ENCODE measurements around the gene PDE4B. TPM values are rescaled to one million over a fixed set of nuclear protein-coding genes. Genes with fewer than 3 reads are reported as not detected.
A peak's percentile ranks its signal among the peaks of the same experiment; 100 is the strongest.

The PDE4B gene
- polyA plus RNA-seq, 2 of the 4 experiments (the other 2 are of a cell fraction): 20.2 to 56.8 TPM

DNA sequence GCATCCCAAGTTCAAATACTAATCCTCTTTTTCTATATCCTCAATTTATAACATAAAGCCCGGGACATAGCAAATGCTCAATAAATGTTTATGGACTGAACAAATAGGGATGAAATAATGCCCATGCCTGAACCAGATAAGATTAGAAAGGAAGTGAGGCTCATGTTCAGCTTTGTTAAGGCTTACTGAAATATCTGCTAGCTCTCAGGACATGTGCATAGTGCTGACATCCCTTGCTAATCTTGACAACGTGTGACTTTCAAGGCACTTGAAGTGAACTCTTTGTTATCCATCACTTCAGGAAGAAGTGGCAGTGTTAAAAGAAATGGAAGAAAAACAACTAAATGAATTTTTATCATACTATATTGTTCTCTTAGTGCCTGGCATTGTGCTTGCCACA is 481.0 kb downstream of the PDE4B start:
- CTCF ChIA-PET: interaction anchor here (0.8 to 3.6 kb wide), 3 partner anchors 12 to 230 kb away, joined by 3 to 12 read pairs (median 3); no protein-coding TSS in a partner anchor
- WGBS (ENCODE audit: missing lambda C conversion rate): 87% methylated on average over 2 of the region's 2 CpGs
- FAIRE-seq: no peak

DNA sequence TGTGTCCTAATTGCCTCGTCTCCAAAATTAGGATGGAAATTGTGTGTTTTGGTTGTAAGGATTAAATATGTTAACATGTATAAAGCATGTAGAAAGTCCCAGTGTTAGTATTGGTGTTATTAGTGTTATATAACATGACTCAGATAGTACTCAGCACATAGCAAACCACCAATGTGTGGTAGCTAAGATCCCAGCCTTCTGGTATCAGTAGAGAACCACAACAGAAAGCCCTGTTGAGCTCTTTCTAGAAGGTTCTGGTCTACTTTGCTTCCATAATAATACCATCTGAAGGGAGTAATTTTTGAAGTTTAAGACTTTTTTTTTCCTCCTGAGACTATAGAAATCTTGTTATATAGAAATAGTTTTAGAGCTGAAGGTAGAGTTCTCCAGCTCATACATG is 481.9 kb downstream of the PDE4B start:
- DNase-seq (ENCODE audit: low read depth in 1 of 2, low spot score in 1 of 2): no peak
- H3K9me3 ChIP-seq: no peaks in the 10 kb centered on the region
- WGBS (ENCODE audit: missing lambda C conversion rate): 66% methylated on average over 1 of the region's 1 CpG
- CTCF ChIA-PET: interaction anchor here (1.1 to 3.6 kb wide), 2 partner anchors 11 to 172 kb away, joined by 5 to 12 read pairs; no protein-coding TSS in a partner anchor
- H3K4me1 ChIP-seq: peaks cover 76% of the 10 kb centered on the region
- FAIRE-seq: no peak
- POLR2A ChIA-PET: no interaction called here
- peak overlapping the region; percentile 12; the same call in 1 of the 3 replicates for H3K4me2 ChIP-seq
- H3K27ac ChIP-seq: peak overlapping the region; percentile 96 to 98
- no peak for ATAC-seq
- TF ChIP-seq RFX5 (IDR thresholded peaks at IDR 0.05) (no peak), NR3C1 (IDR thresholded peaks at IDR 0.05) (no peak), ZFP36 (IDR thresholded peaks at IDR 0.05; ENCODE audit: borderline replicate concordance, partially characterized antibody) (no peak), PHF8 (IDR thresholded peaks at IDR 0.05; ENCODE audit: borderline replicate concordance, low read depth) (no peak), CBX8 (IDR thresholded peaks at IDR 0.05) (no peak), HMGXB4 (CRISPR knock-in tag; IDR thresholded peaks at IDR 0.05; ENCODE audit: borderline replicate concordance) (no peak), RARB (CRISPR knock-in tag; IDR thresholded peaks at IDR 0.05) (no peak), USF2 (IDR thresholded peaks at IDR 0.05) (no peak)
- H3K4me3 ChIP-seq: no peak overlapping the region

More for the DNA sequence above, 481.0 kb downstream of the PDE4B start:
- POLR2A ChIA-PET: no interaction called here
- Histone ChIP-seq H3K4me1 (peaks cover 78% of the 10 kb centered on the region), H3K27ac (peak overlapping the region; percentile 96 to 98), H3K9me3 (no peaks in the 10 kb centered on the region), H3K4me2 (no peak overlapping the region), H3K4me3 (no peak overlapping the region)
- DNase-seq (ENCODE audit: low read depth in 1 of 2, low spot score in 1 of 2): no peak
- ATAC-seq: no peak
- no peak for TF ChIP-seq RNF2 (IDR thresholded peaks at IDR 0.05; ENCODE audit: borderline replicate concordance, low read depth)
- no peak for TF ChIP-seq HDAC2 (IDR thresholded peaks at IDR 0.05)
- no peak for TF ChIP-seq RAD21 (conservative IDR thresholded peaks at IDR 0.05 in 1 of 2, IDR thresholded peaks at IDR 0.05 in 1 of 2)
- TF ChIP-seq KDM5A (IDR thresholded peaks at IDR 0.05): no peak
- TF ChIP-seq MAZ (IDR thresholded peaks at IDR 0.05; ENCODE audit: borderline replicate concordance, low read depth, low read length): no peak
- TF ChIP-seq KDM1A (IDR thresholded peaks at IDR 0.05; ENCODE audit: low read depth): no peak
- no peak for TF ChIP-seq PBX3 (IDR thresholded peaks at IDR 0.05)
- TF ChIP-seq BHLHE40 (IDR thresholded peaks at IDR 0.05; ENCODE audit: low read depth, low read length): no peak

DNA sequence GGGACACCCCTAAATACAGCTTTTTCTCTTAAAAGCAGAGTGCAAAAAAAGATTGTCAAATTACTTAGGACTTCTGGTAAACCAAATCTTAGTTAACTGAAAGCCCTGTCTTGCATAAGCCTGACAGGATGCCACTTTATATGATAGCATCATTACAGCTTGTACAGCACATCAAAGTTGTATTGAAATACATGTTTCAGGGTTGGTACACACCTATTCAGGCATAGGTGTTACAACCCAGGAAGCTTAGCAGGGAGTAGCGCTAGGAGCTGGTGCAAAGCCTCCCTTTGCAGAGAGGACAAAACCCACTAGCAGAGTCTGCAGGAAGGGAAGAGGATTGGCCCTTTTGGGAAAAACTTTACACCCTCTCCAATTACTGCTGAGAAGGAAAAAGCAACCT is 482.4 kb downstream of the PDE4B start:
- CTCF ChIA-PET: interaction anchor here (1.1 to 3.6 kb wide), 2 partner anchors 11 to 171 kb away, joined by 5 to 12 read pairs; no protein-coding TSS in a partner anchor
- Histone ChIP-seq H3K27ac (peak overlapping the region; percentile 96 to 98), H3K4me1 (peaks cover 72% of the 10 kb centered on the region), H3K9me3 (no peaks in the 10 kb centered on the region), H3K4me2 (peak overlapping the region; percentile 12; the same call in 1 of the 3 replicates), H3K4me3 (no peak overlapping the region)
- WGBS (ENCODE audit: missing lambda C conversion rate): 100% methylated on average over 1 of the region's 1 CpG
- no peak for DNase-seq (ENCODE audit: low read depth in 1 of 2, low spot score in 1 of 2)
- no peak for FAIRE-seq
- POLR2A ChIA-PET: no interaction called here
- no peak for ATAC-seq
- TF ChIP-seq MAFK (IDR thresholded peaks at IDR 0.05; ENCODE audit: partially characterized antibody): no peak
- no peak for TF ChIP-seq PBX3 (IDR thresholded peaks at IDR 0.05)
- TF ChIP-seq FOXS1 (CRISPR knock-in tag; IDR thresholded peaks at IDR 0.05): no peak
- no peak for TF ChIP-seq ZFP36 (IDR thresholded peaks at IDR 0.05; ENCODE audit: borderline replicate concordance, partially characterized antibody)
- TF ChIP-seq CBX2 (IDR thresholded peaks at IDR 0.05; ENCODE audit: borderline replicate concordance, low read depth): no peak
- TF ChIP-seq MAZ (IDR thresholded peaks at IDR 0.05; ENCODE audit: borderline replicate concordance, low read depth, low read length): no peak
- TF ChIP-seq, protein P1, sequence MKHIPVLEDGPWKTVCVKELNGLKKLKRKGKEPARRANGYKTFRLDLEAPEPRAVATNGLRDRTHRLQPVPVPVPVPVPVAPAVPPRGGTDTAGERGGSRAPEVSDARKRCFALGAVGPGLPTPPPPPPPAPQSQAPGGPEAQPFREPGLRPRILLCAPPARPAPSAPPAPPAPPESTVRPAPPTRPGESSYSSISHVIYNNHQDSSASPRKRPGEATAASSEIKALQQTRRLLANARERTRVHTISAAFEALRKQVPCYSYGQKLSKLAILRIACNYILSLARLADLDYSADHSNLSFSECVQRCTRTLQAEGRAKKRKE (CRISPR knock-in tag; IDR thresholded peaks at IDR 0.05; ENCODE audit: low read depth): no peak
- no peak for TF ChIP-seq CEBPB (IDR thresholded peaks at IDR 0.05)
- no peak for TF ChIP-seq HMGXB4 (CRISPR knock-in tag; IDR thresholded peaks at IDR 0.05; ENCODE audit: borderline replicate concordance)
- TF ChIP-seq GATA3 (IDR thresholded peaks at IDR 0.05; ENCODE audit: borderline replicate concordance): no peak
- no peak for TF ChIP-seq TFCP2L1 (CRISPR knock-in tag; IDR thresholded peaks at IDR 0.05)
- no peak for TF ChIP-seq HDAC2 (IDR thresholded peaks at IDR 0.05)
- TF ChIP-seq CBX8 (IDR thresholded peaks at IDR 0.05): no peak
- TF ChIP-seq FOSB (CRISPR knock-in tag; IDR thresholded peaks at IDR 0.05): no peak
- no peak for TF ChIP-seq JUNB (IDR thresholded peaks at IDR 0.05)

All from A549 (cell line).